ENCODE measurements around the gene DYNC2LI1. TPM values are rescaled to one million over a fixed set of nuclear protein-coding genes. Genes with fewer than 3 reads are reported as not detected.

DYNC2LI1 gene
- total and polyA plus RNA-seq, 7 donors, result 11.7 to 32.1 (median 26.8) TPM

DNA sequence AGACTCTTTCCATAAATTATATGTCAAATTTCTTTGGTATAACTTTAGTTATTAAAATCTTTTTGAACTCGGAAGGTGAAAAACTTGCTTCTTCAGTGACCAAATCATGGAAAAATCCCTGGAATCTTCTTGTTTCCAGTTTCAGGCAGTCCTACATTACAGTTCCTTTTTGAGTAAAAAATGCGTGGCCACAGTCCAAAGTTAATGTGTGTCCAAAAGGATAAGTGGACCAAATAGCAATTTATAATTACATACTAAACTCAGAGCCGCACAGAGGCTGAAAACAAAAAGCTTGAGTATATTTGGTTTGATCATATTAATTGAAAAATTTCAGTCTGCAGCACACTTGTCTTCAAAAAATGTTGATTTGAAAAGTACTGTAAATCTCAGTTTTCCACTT is 28.4 kb upstream of the DYNC2LI1 start:
- Histone ChIP-seq H3K4me3 (no peak overlapping the region), H3K36me3 (peaks cover 0 to 35% (median 0%) of the 10 kb centered on the region in 4 donors), H3K27me3 (no peaks in the 10 kb centered on the region), H3K27ac (peak overlapping the region in 3 of 4 donors; percentile 36 to 67 (median 61)), H3K9me3 (no peaks in the 10 kb centered on the region), H3K4me1 (peaks cover 0 to 20% (median 12%) of the 10 kb centered on the region in 4 donors)
- WGBS, 2 donors, result 80 to 86% methylated on average over 3 of the region's 3 CpGs
- intact Hi-C loops (cut with DNase I), result no loop called here
- no peak for TF ChIP-seq POLR2AphosphoS5 (IDR thresholded peaks at IDR 0.05)
- TF ChIP-seq, protein P1, sequence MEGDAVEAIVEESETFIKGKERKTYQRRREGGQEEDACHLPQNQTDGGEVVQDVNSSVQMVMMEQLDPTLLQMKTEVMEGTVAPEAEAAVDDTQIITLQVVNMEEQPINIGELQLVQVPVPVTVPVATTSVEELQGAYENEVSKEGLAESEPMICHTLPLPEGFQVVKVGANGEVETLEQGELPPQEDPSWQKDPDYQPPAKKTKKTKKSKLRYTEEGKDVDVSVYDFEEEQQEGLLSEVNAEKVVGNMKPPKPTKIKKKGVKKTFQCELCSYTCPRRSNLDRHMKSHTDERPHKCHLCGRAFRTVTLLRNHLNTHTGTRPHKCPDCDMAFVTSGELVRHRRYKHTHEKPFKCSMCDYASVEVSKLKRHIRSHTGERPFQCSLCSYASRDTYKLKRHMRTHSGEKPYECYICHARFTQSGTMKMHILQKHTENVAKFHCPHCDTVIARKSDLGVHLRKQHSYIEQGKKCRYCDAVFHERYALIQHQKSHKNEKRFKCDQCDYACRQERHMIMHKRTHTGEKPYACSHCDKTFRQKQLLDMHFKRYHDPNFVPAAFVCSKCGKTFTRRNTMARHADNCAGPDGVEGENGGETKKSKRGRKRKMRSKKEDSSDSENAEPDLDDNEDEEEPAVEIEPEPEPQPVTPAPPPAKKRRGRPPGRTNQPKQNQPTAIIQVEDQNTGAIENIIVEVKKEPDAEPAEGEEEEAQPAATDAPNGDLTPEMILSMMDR (IDR thresholded peaks at IDR 0.05), result no peak
- no peak for TF ChIP-seq POLR2A (IDR thresholded peaks at IDR 0.05)
- no peak for TF ChIP-seq EP300 (IDR thresholded peaks at IDR 0.05)
- DNase-seq, result no peak

DNA sequence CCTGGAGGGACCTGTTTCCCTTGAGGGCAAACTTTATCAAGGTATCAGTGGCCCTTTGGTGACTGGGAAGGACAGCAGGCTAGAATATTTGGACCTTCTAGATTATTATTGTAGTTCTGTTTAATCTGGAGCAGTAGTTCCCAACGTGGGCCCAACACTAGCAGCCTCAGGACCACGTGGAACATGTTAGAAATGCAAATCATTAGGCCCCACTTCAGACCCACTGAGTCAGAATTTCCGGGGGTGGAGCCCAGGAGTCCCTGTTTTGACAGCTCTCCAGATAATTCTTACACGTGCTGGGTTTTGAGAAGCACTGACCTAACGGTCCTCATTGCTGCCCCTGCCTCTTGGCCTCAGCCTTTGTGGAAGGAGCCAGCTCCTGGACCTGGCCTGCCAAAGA is 25.5 kb upstream of the DYNC2LI1 start:
- Histone ChIP-seq H3K36me3 (peaks cover 0 to 13% (median 0%) of the 10 kb centered on the region in 4 donors), H3K4me3 (no peak overlapping the region), H3K9me3 (no peaks in the 10 kb centered on the region), H3K4me1 (peaks cover 0 to 20% (median 12%) of the 10 kb centered on the region in 4 donors), H3K27me3 (no peaks in the 10 kb centered on the region), H3K27ac (peak overlapping the region in 1 of 4 donors; percentile 33)
- TF ChIP-seq EP300 (IDR thresholded peaks at IDR 0.05) (no peak), POLR2AphosphoS5 (IDR thresholded peaks at IDR 0.05) (no peak), POLR2A (IDR thresholded peaks at IDR 0.05) (no peak)
- TF ChIP-seq, protein P1 (IDR thresholded peaks at IDR 0.05), result no peak
- intact Hi-C loops (cut with DNase I), result no loop called here
- DNase-seq, result no peak
- 72 to 73% methylated on average over 5 of the region's 5 CpGs for WGBS, 2 donors

DNA sequence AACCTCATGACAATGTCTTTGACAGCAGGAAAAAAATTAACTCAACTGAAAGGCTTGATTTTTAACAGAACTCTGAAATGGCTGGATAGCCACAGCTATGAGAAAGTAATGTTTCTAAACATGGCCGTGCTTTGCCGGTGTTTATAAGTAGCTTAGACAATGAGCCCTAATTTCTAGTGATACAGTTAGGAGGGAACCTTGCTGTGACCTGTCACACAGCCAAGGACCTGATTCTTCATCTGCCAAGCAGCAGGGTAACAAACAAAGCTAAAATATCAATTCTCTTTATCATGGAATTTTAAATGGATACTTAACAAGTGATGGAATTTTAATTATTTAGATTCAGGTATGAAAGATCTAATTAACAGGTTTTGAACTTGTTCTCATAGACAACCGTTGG is 24.3 kb upstream of the DYNC2LI1 start:
- Histone ChIP-seq H3K27me3 (no peaks in the 10 kb centered on the region), H3K36me3 (peaks cover 0 to 8% (median 0%) of the 10 kb centered on the region in 4 donors), H3K4me1 (peaks cover 0 to 20% (median 12%) of the 10 kb centered on the region in 4 donors), H3K4me3 (no peak overlapping the region), H3K9me3 (no peaks in the 10 kb centered on the region), H3K27ac (peak overlapping the region in 2 of 4 donors; percentile 33)
- DNase-seq, result no peak
- WGBS, 2 donors, result 77 to 90% methylated on average over 3 of the region's 3 CpGs
- TF ChIP-seq, protein P1 (IDR thresholded peaks at IDR 0.05), result no peak
- TF ChIP-seq POLR2AphosphoS5 (IDR thresholded peaks at IDR 0.05) (no peak), POLR2A (IDR thresholded peaks at IDR 0.05) (no peak), EP300 (IDR thresholded peaks at IDR 0.05) (no peak)
- intact Hi-C loops (cut with DNase I), result no loop called here

DNA sequence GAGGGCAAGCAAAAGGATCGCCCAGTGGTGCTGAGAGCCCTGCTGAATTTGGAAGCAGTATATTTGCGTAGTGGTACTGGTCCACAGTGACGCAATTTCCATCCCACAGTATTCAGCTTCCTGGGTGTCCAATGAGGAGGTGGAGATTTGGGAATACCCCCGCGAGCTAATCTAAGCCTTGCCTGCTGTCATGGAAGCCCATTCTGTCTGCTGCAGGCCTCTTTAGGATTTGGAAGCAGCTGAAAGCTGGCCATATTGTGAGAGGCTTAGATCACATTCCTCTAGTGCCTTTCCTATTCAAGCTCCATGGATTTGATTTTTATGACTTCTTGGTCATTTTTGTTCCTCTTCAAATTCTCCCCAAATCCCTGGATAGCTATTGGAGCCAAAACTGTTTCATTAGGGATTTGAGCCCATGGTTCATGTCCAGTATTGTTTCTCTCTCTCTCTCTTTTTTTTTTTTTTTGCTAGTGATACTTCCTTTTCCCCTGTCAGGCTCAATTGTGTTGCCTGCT is 22.3 kb upstream of the DYNC2LI1 start:
- H3K27me3 ChIP-seq, result no peaks in the 10 kb centered on the region
- no peaks in the 10 kb centered on the region for H3K9me3 ChIP-seq
- no peak for DNase-seq
- no peak overlapping the region for H3K4me3 ChIP-seq
- peaks cover 0 to 10% (median 0%) of the 10 kb centered on the region in 4 donors for H3K4me1 ChIP-seq
- intact Hi-C loops (cut with DNase I), result no loop called here
- no peak for TF ChIP-seq EP300 (IDR thresholded peaks at IDR 0.05)
- TF ChIP-seq, protein P1 (IDR thresholded peaks at IDR 0.05), result no peak
- H3K27ac ChIP-seq, result no peak overlapping the region
- WGBS, 2 donors, result 85 to 92% methylated on average over 5 of the region's 5 CpGs
- H3K36me3 ChIP-seq, result peaks cover 0 to 4% (median 0%) of the 10 kb centered on the region in 4 donors

DNA sequence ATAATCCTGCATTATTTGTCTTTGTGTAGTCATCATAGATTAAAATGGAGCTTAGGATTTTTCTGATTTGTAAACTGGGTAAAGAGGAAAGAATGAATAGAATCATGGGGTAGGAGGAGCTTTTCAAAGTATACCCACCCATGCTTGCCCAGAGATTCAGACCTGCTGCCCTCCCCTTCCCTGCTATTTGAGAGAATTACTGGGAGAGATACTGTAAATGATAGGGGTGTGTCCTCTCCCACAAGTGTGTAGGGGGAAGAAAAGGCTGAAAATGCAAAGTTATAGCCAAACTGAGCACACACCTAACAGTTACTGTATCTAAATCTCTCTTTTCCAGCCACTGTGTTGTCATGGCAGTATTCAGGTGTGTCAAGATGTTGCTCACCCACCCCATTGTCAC is 21.5 kb upstream of the DYNC2LI1 start:
- H3K36me3 ChIP-seq, result peaks cover 0 to 4% (median 0%) of the 10 kb centered on the region in 4 donors
- H3K4me1 ChIP-seq, result peaks cover 0 to 10% (median 0%) of the 10 kb centered on the region in 4 donors
- H3K9me3 ChIP-seq, result no peaks in the 10 kb centered on the region
- H3K27me3 ChIP-seq, result no peaks in the 10 kb centered on the region
- TF ChIP-seq EP300 (IDR thresholded peaks at IDR 0.05), result no peak
- TF ChIP-seq, protein P1 (IDR thresholded peaks at IDR 0.05), result no peak
- no peak for TF ChIP-seq POLR2AphosphoS5 (IDR thresholded peaks at IDR 0.05)
- TF ChIP-seq POLR2A (IDR thresholded peaks at IDR 0.05), result no peak
- intact Hi-C loops (cut with DNase I), result no loop called here
- DNase-seq, result no peak
- H3K27ac ChIP-seq, result no peak overlapping the region
- no peak overlapping the region for H3K4me3 ChIP-seq
